ENCODE results near the gene DOCK11.

DOCK11 gene

DNA sequence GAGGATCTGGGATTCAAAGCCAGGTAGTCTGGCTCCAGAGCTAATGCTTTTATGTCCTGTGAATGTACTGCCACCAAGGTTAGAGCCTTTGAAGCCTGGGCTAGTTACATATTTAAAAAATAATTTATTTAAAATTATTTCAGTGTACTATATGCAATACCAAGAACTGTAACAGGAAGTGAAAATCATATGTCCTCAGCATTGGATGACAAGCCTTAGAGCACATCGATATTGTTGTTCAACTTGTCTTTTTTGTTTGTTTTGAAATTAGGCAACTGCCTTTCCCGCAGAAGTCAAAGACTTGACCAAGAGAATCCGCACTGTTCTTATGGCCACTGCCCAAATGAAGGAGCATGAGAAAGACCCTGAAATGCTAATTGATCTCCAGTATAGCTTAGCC is 158.7 kb downstream of the DOCK11 start:
- TF ChIP-seq FOXP2 (optimal IDR thresholded peaks at IDR 0.05; ENCODE audit: borderline replicate concordance, extremely low read depth, extremely low read length, insufficient read depth) = no peak
- no peak for TF ChIP-seq TAF1 (IDR thresholded peaks at IDR 0.05; ENCODE audit: borderline replicate concordance, insufficient read depth, low read length)
- no peak for TF ChIP-seq SIN3A (IDR thresholded peaks at IDR 0.05; ENCODE audit: borderline replicate concordance, insufficient read depth, low read length)
- TF ChIP-seq POLR2AphosphoS5 (IDR thresholded peaks at IDR 0.05; ENCODE audit: low read depth, low read length) = no peak
- TF ChIP-seq, protein P1, sequence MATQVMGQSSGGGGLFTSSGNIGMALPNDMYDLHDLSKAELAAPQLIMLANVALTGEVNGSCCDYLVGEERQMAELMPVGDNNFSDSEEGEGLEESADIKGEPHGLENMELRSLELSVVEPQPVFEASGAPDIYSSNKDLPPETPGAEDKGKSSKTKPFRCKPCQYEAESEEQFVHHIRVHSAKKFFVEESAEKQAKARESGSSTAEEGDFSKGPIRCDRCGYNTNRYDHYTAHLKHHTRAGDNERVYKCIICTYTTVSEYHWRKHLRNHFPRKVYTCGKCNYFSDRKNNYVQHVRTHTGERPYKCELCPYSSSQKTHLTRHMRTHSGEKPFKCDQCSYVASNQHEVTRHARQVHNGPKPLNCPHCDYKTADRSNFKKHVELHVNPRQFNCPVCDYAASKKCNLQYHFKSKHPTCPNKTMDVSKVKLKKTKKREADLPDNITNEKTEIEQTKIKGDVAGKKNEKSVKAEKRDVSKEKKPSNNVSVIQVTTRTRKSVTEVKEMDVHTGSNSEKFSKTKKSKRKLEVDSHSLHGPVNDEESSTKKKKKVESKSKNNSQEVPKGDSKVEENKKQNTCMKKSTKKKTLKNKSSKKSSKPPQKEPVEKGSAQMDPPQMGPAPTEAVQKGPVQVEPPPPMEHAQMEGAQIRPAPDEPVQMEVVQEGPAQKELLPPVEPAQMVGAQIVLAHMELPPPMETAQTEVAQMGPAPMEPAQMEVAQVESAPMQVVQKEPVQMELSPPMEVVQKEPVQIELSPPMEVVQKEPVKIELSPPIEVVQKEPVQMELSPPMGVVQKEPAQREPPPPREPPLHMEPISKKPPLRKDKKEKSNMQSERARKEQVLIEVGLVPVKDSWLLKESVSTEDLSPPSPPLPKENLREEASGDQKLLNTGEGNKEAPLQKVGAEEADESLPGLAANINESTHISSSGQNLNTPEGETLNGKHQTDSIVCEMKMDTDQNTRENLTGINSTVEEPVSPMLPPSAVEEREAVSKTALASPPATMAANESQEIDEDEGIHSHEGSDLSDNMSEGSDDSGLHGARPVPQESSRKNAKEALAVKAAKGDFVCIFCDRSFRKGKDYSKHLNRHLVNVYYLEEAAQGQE (IDR thresholded peaks at IDR 0.05; ENCODE audit: insufficient read depth in 1 of 2, low read depth in 2 of 2, low read length in 2 of 2) = no peak

DNA sequence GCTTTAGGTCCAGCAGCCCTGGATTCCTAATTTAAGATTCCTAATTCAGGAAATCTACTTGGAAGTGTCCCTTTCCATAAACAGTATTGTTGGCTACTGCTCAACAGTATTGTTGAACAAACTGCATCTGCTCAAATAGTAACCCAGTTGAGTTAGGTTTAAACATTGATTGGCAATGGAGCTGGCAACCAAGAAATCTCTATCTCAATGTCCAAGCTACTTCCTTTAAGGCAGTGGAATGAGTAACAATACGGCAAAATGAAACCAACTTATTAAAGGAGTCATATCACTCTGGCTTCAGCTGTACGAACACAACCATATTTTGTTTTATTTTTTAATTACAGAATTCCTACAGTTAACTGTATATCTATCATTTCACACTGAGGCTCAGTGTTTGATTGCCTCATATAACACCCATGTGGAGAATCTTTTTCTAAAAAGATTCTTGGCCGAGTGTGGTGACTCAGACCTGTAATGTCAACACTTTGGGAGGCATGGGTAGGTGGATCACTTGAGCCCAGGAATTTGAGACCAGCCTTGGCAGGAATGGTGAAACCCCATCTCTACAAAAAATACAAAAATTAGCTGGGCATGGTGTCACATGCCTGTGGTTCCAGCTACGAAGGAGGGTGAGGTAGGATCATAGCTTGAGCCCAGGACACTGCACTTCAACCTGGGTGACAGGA is 160.1 kb downstream of the DOCK11 start:
- no peak for TF ChIP-seq SIN3A (IDR thresholded peaks at IDR 0.05; ENCODE audit: borderline replicate concordance, insufficient read depth, low read length)
- TF ChIP-seq FOXP2 (optimal IDR thresholded peaks at IDR 0.05; ENCODE audit: borderline replicate concordance, extremely low read depth, extremely low read length, insufficient read depth) = no peak
- TF ChIP-seq POLR2AphosphoS5 (IDR thresholded peaks at IDR 0.05; ENCODE audit: low read depth, low read length) = no peak
- TF ChIP-seq, protein P1 (IDR thresholded peaks at IDR 0.05; ENCODE audit: insufficient read depth in 1 of 2, low read depth in 2 of 2, low read length in 2 of 2) = no peak
- TF ChIP-seq TAF1 (IDR thresholded peaks at IDR 0.05; ENCODE audit: borderline replicate concordance, insufficient read depth, low read length) = no peak

DNA sequence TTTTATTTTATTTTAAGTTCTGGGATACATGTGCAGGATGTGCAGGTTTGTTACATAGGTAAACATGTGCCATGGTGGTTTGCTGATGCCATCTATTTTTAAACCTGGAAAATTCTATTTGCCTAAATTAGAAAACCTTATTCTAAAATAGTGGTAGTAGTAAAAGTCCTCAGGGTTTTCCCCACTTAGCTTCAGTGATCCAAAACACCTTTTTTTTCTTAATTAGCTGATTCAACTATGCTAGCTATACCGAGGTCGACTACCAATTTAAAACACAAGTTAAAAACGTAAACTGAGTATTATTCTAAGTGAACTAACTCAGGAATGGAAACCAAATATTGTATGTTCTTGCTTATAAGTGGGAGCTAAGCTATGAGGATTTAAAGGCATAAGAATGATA is 161.8 kb downstream of the DOCK11 start:
- TF ChIP-seq FOXP2 (optimal IDR thresholded peaks at IDR 0.05; ENCODE audit: borderline replicate concordance, extremely low read depth, extremely low read length, insufficient read depth) (no peak), SIN3A (IDR thresholded peaks at IDR 0.05; ENCODE audit: borderline replicate concordance, insufficient read depth, low read length) (no peak)

DNA sequence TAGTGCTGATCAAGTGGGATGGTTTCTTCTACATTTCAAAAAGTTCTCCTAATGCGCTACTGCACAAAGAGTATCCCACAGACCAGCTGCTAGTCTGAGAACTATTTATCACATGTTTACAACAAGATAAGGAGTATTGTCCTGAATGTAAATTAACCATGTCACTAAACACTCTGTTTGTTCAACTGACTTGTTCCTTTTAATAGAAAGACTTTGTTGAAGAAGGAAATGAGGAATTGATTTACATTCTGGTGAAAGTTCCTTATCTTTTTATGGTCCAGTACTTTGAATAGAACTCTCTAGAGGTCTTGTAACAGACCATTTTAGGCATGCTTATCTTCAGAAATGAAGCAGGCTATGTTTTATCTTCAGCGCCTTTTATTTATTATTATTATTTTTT is 164.5 kb downstream of the DOCK11 start:
- no peak for TF ChIP-seq TAF1 (IDR thresholded peaks at IDR 0.05; ENCODE audit: borderline replicate concordance, insufficient read depth, low read length)
- no peak for TF ChIP-seq POLR2AphosphoS5 (IDR thresholded peaks at IDR 0.05; ENCODE audit: low read depth, low read length)
- TF ChIP-seq FOXP2 (optimal IDR thresholded peaks at IDR 0.05; ENCODE audit: borderline replicate concordance, extremely low read depth, extremely low read length, insufficient read depth) = no peak
- no peak for TF ChIP-seq SIN3A (IDR thresholded peaks at IDR 0.05; ENCODE audit: borderline replicate concordance, insufficient read depth, low read length)
- TF ChIP-seq, protein P1 (IDR thresholded peaks at IDR 0.05; ENCODE audit: insufficient read depth in 1 of 2, low read depth in 2 of 2, low read length in 2 of 2) = no peak

DNA sequence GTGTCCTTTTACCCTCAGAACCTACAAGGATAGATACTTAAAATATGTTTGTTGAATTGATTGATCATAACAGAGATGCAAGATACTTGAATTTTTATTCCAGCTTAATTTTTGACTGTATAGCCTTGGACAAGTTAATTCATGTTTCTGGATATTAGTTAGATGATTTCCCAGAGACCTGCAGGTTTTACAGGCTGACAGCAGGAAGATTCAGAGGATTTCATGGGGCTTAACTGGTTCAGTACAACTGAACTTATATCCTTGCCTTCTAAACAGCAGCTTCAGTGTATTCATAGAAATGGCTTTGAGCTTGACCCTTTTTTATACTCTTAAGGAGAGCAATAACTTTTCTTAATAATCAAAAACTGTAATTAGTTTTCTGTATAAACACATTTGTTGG is 169.6 kb downstream of the DOCK11 start:
- no peak for TF ChIP-seq SIN3A (IDR thresholded peaks at IDR 0.05; ENCODE audit: borderline replicate concordance, insufficient read depth, low read length)
- TF ChIP-seq FOXP2 (optimal IDR thresholded peaks at IDR 0.05; ENCODE audit: borderline replicate concordance, extremely low read depth, extremely low read length, insufficient read depth) = no peak

DNA sequence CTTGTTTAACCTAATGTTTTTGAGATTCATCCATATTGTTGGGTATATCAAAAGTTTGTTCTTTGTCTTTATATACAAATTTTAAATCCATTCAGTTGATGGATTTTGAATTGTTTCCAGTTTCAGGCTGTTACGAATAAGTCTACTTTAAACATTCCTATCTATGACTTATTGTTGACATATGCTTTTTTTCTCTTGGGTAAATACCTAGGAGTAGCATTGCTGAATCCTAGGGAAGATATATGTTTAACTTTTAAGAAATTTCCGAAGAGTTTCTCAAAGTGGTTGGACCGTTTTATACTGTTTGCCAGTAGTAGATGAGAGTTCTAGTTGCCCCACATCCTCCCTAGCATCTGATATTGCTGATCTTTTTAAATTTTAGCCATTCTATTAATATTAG is 170.9 kb downstream of the DOCK11 start:
- TF ChIP-seq TAF1 (IDR thresholded peaks at IDR 0.05; ENCODE audit: borderline replicate concordance, insufficient read depth, low read length) (no peak), FOXP2 (optimal IDR thresholded peaks at IDR 0.05; ENCODE audit: borderline replicate concordance, extremely low read depth, extremely low read length, insufficient read depth) (no peak), SIN3A (IDR thresholded peaks at IDR 0.05; ENCODE audit: borderline replicate concordance, insufficient read depth, low read length) (no peak), POLR2AphosphoS5 (IDR thresholded peaks at IDR 0.05; ENCODE audit: low read depth, low read length) (no peak)
- TF ChIP-seq, protein P1 (IDR thresholded peaks at IDR 0.05; ENCODE audit: insufficient read depth in 1 of 2, low read depth in 2 of 2, low read length in 2 of 2) = no peak

Data from PFSK-1 (cell line).